Tibial artery (tissue), 4 donors: ENCODE measurements around the gene POLD4.

ENCODE experiments used
- DNase-seq, 2 donors: peaks; one replicate each; pipeline ENCODE4 v3.0.0-alpha.2; 2019
- H3K27ac ChIP-seq, 2 donors: fragments of 200-600 bp; sonication (generic) in 1 of 2; 1 replicate in 1 of 2; 2 replicates in 1 of 2; pipeline ENCODE4 v1.5.1; 2018 to 2019; ENCODE audit warnings: mild to moderate bottlenecking in 1 of 2
- H3K27me3 ChIP-seq, 2 donors: fragments of 200-600 bp; sonication (generic) in 1 of 2; one replicate each; pipeline versions ENCODE4 v1.5.1 to v1.6.0; 2016 to 2019
- H3K36me3 ChIP-seq, 3 donors: fragments of 200-600 bp; sonication (generic) in 2 of 3; one replicate each; pipeline ENCODE4 v1.5.1; 2016 to 2019; ENCODE audit warnings: mild to moderate bottlenecking in 2 of 3
- H3K4me1 ChIP-seq, 4 donors: fragments of 200-600 bp; sonication (generic) in 2 of 4; 1 replicate in 3 of 4; 2 replicates in 1 of 4; pipeline ENCODE4 v1.5.1; 2016 to 2019
- H3K4me3 ChIP-seq, 2 donors: fragments of 200-600 bp; sonication (generic) in 1 of 2; 1 replicate in 1 of 2; 2 replicates in 1 of 2; pipeline ENCODE4 v1.5.1; 2018 to 2019; ENCODE audit warnings: mild to moderate bottlenecking in 2 of 2
- H3K9me3 ChIP-seq, 3 donors: fragments of 200-600 bp; sonication (generic) in 1 of 3; one replicate each; pipeline ENCODE4 v1.5.1; 2016 to 2019
- intact Hi-C: fragments of 100-400 bp; cut with DNase I; formaldehyde crosslinking; loops from one replicate; pipeline ENCODE4 v1.15.0; 2023; ENCODE audit warnings: low total_unique reads
- TF ChIP-seq, protein P1 (sequence below), 2 experiments: fragments of 200-600 bp in 1 of 2; fragments of 450-650 bp in 1 of 2; IDR thresholded peaks; one replicate each; pipeline ENCODE4 v1.5.1; 2017 to 2019; ENCODE audit warnings: antibody characterized with exemption in 2 of 2, mild to moderate bottlenecking in 1 of 2, moderate library complexity in 1 of 2

Gene POLD4

DNA sequence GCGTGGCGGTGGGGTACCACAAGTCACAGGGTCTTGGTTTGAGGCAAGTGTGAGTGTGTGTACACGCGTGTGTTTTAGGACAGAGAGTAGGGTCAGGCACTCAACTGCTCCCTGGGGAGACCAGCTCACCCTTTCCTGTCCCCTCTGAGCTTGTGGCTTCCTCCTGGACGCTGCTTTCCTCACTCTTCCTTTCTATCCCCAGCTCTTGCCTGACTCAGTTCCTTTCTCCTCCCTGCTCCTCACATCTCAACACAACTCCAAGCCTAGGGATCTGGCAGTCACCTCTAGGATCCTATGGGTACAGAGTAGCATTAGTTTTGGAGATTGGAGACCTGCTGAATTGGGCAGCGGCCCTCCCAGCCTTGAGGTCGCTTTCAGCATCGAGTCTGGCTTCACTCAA is 15.9 kb upstream of the POLD4 start:
- TF ChIP-seq, protein P1, sequence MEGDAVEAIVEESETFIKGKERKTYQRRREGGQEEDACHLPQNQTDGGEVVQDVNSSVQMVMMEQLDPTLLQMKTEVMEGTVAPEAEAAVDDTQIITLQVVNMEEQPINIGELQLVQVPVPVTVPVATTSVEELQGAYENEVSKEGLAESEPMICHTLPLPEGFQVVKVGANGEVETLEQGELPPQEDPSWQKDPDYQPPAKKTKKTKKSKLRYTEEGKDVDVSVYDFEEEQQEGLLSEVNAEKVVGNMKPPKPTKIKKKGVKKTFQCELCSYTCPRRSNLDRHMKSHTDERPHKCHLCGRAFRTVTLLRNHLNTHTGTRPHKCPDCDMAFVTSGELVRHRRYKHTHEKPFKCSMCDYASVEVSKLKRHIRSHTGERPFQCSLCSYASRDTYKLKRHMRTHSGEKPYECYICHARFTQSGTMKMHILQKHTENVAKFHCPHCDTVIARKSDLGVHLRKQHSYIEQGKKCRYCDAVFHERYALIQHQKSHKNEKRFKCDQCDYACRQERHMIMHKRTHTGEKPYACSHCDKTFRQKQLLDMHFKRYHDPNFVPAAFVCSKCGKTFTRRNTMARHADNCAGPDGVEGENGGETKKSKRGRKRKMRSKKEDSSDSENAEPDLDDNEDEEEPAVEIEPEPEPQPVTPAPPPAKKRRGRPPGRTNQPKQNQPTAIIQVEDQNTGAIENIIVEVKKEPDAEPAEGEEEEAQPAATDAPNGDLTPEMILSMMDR (IDR thresholded peaks at IDR 0.05), result no peak
- intact Hi-C loops, result no loop called here
- peaks cover 1 to 49% (median 44%) of the 10 kb centered on the region in 4 donors for H3K4me1 ChIP-seq
- peak overlapping the region in 1 of 2 donors; percentile 92 for H3K27ac ChIP-seq
- no peak overlapping the region for H3K4me3 ChIP-seq
- no peak for DNase-seq
- H3K9me3 ChIP-seq, result no peaks in the 10 kb centered on the region
- H3K36me3 ChIP-seq, result peaks cover 0 to 15% (median 12%) of the 10 kb centered on the region in 3 donors
- no peaks in the 10 kb centered on the region for H3K27me3 ChIP-seq

GRCh38 chr11:67368621-67369020 is 15.3 kb upstream of the POLD4 start:
- peaks cover 0 to 42% (median 37%) of the 10 kb centered on the region in 4 donors for H3K4me1 ChIP-seq

GRCh38 chr11:67367761-67368227 is 14.4 kb upstream of the POLD4 start:
- peak overlapping the region in 1 of 2 donors; percentile 52 for H3K27ac ChIP-seq
- no peak overlapping the region for H3K4me3 ChIP-seq

More at GRCh38 chr11:67368621-67369020, 15.3 kb upstream of the POLD4 start:
- intact Hi-C loops, result no loop called here
- H3K27ac ChIP-seq, result no peak overlapping the region
- TF ChIP-seq, protein P1 (IDR thresholded peaks at IDR 0.05), result no peak
- peaks cover 0 to 15% (median 12%) of the 10 kb centered on the region in 3 donors for H3K36me3 ChIP-seq
- DNase-seq, result no peak
- H3K27me3 ChIP-seq, result no peaks in the 10 kb centered on the region
- no peak overlapping the region for H3K4me3 ChIP-seq
- H3K9me3 ChIP-seq, result no peaks in the 10 kb centered on the region

GRCh38 chr11:67366961-67367760 is 13.8 kb upstream of the POLD4 start:
- no peak for DNase-seq
- Histone ChIP-seq H3K4me3 (no peak overlapping the region), H3K9me3 (no peaks in the 10 kb centered on the region), H3K27ac (peak overlapping the region; percentile 52 to 64), H3K36me3 (peaks cover 0 to 15% (median 12%) of the 10 kb centered on the region in 3 donors), H3K27me3 (no peaks in the 10 kb centered on the region), H3K4me1 (peaks cover 0 to 38% (median 35%) of the 10 kb centered on the region in 4 donors)
- intact Hi-C loops, result no loop called here
- TF ChIP-seq, protein P1 (IDR thresholded peaks at IDR 0.05), result no peak

More at GRCh38 chr11:67367761-67368227, 14.4 kb upstream of the POLD4 start:
- DNase-seq, result no peak
- TF ChIP-seq, protein P1 (IDR thresholded peaks at IDR 0.05), result no peak
- H3K4me1 ChIP-seq, result peaks cover 0 to 40% (median 37%) of the 10 kb centered on the region in 4 donors
- peaks cover 0 to 15% (median 12%) of the 10 kb centered on the region in 3 donors for H3K36me3 ChIP-seq
- no peaks in the 10 kb centered on the region for H3K27me3 ChIP-seq
- intact Hi-C loops, result no loop called here
- no peaks in the 10 kb centered on the region for H3K9me3 ChIP-seq

DNA sequence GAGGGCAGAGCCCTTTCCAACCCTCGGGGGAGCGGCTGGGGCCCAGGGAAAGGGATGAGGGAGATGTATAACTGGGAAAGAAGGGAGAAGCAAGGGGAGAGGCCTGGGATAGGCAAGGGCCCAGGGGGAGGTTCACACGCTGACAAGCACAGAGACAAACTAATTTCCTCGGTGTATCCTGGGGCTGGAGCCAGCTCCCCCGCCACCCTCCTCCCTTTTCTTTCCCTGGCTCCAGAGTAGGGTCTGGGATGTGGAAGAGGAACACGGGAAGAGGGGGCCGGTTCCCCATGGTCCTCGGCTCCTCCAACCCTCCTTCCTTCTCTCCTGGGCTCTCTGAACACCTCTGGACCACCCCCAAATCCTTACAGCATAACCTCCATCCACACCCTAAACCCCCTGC is 13.2 kb upstream of the POLD4 start:
- Histone ChIP-seq H3K36me3 (peaks cover 0 to 15% (median 12%) of the 10 kb centered on the region in 3 donors), H3K4me1 (peaks cover 0 to 32% (median 29%) of the 10 kb centered on the region in 4 donors), H3K27ac (peak overlapping the region; percentile 52 to 64), H3K4me3 (no peak overlapping the region), H3K9me3 (no peaks in the 10 kb centered on the region), H3K27me3 (no peaks in the 10 kb centered on the region)
- DNase-seq, result no peak
- intact Hi-C loops, result no loop called here
- TF ChIP-seq, protein P1 (IDR thresholded peaks at IDR 0.05), result no peak
